ENCODE data around the gene ZNF211.

The ZNF211 gene

DNA sequence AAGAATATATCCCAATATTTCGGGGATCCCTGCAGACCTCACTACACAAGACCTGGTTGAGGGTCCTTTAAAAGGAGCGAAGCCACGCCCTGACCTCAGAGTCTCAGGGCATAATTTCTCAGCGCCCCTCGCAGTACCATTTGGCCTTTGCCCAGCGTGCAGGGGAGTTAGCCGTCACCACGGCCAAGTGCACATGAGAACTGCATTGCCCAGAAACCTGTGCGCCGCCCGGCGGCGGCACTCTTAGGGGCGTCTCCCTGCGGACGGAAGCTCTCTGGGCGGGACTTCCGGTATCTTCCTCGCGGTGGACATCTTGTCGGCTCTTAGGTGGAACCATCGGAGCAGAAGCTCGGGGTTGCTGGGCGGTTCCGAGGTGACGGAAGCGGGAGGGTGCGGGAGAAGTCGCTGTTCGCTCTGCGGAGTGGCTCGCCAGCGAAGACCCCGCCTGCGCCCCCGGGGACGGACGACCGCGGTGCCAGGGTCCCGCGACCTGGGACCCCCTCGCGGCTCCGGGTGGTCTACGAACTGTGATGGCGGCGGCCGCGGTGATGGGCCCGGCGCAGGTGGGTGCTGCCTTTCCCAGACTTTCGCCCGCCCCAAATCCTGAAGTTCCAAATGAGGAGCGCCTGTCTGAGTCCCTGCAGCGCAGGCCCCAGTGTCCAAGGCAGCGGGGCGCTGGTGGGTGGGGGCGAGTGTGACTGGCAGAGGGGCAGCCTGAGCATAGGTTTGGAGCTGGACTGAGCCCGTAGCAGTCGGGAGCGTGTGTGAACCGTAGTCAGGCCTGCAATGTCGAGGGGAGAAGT is 18.8 kb upstream of the ZNF211 start, which contains the start of gene ZNF134:
Gene ZNF134, plus strand, starts transcription at position 302 of the 803 bp plus-strand sequence. CDS start 5,227 bp downstream, outside the sequence.
- H4K20me1 ChIP-seq = peaks cover 0 to 14% (median 0%) of the 10 kb centered on the region in 11 experiments; a peak in 2 of 22 replicates
- TF ChIP-seq Cebpa-rat (IDR thresholded peaks at IDR 0.05) = no peak
- H3K27me3 ChIP-seq = no peaks in the 10 kb centered on the region
- H3K4me2 ChIP-seq = peak within 1 kb of the TSS; percentile 41 to 80 (median 68)
- peak within 1 kb of the TSS; percentile 79 to 99 (median 98) for H3K4me3 ChIP-seq
- H3K27ac ChIP-seq = peak within 1 kb of the TSS; percentile 86 to 96 (median 94)
- H3K9me3 ChIP-seq (replicated peaks in 1 of 11) = peaks cover 68 to 79% (median 74%) of the 10 kb centered on the region in 11 experiments
- peaks cover 0 to 12% (median 9%) of the 10 kb centered on the region in 10 experiments; a peak in 16 of 20 replicates for H3K4me1 ChIP-seq
- H3K36me3 ChIP-seq = peaks cover 44 to 66% (median 53%) of the 10 kb centered on the region in 11 experiments
- H3K9ac ChIP-seq = peak within 1 kb of the TSS; percentile 87 to 97 (median 94)

DNA sequence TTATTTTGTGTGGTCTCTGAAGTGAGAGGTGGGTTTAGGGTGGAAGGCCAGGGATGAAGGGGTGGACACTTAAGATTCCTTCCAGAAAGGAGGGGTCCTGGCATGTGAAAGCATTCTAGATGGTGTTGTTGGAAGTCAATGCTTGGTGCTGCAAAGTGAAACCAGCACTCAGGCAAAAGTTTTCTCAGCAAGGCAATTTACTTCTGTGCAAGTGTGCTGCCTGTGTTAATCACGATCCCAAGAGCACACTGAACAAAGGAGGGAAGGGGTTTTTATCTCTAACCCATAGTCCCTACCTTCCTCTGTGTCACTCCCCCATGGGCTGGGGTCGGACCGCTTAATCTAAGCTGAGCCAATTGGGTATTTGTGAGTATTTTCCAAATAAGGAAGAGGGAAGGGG is 17.6 kb upstream of the ZNF211 start:
- H3K27ac ChIP-seq = no peak overlapping the region
- H3K9ac ChIP-seq = no peak overlapping the region; a peak in 1 of 22 replicates
- 0 out of 22 replicates have a peak, but pooled peaks cover 0 to under 1% (median 0%) of the 10 kb centered on the region in 11 experiments for H3K27me3 ChIP-seq
- no peak for TF ChIP-seq Cebpa-rat (IDR thresholded peaks at IDR 0.05)
- peaks cover 0 to 6% (median 5%) of the 10 kb centered on the region in 10 experiments; a peak in 9 of 20 replicates for H3K4me1 ChIP-seq
- peaks cover 73 to 82% (median 76%) of the 10 kb centered on the region in 11 experiments for H3K9me3 ChIP-seq (replicated peaks in 1 of 11)
- peaks cover 0 to 17% (median 0%) of the 10 kb centered on the region in 11 experiments; a peak in 2 of 22 replicates for H4K20me1 ChIP-seq
- H3K4me2 ChIP-seq = peak overlapping the region; percentile 41 to 80 (median 68)
- peaks cover 56 to 72% (median 60%) of the 10 kb centered on the region in 11 experiments for H3K36me3 ChIP-seq
- H3K4me3 ChIP-seq = peak overlapping the region; percentile 79 to 99 (median 98)

- Histone ChIP-seq H3K27me3 (peaks cover 0 to 7% (median 0%) of the 10 kb centered on the region in 11 experiments; a peak in 1 of 22 replicates), H3K4me1 (no peaks in the 10 kb centered on the region), H3K4me2 (no peak overlapping the region), H3K9ac (no peak overlapping the region), H3K4me3 (peak overlapping the region; percentile 25 to 99 (median 94); a peak in 19 of 20 replicates), H3K27ac (no peak overlapping the region), H4K20me1 (peaks cover 0 to 24% (median 0%) of the 10 kb centered on the region in 11 experiments; a peak in 2 of 22 replicates), H3K36me3 (peaks cover 93 to 100% (median 100%) of the 10 kb centered on the region in 11 experiments), H3K9me3 (replicated peaks in 1 of 11) (peaks cover 100% of the 10 kb centered on the region in 11 experiments)
- TF ChIP-seq Cebpa-rat (IDR thresholded peaks at IDR 0.05) = no peak
Observed at GRCh38 chr19:57620673-57621348, 12.2 kb upstream of the ZNF211 start.

GRCh38 chr19:57623091-57623490 is 9.9 kb upstream of the ZNF211 start:
- Histone ChIP-seq H3K4me3 (peak overlapping the region in 5 of 10 experiments; percentile 79 to 99 (median 92); a peak in 5 of 20 replicates), H4K20me1 (peaks cover 0 to 17% (median 0%) of the 10 kb centered on the region in 11 experiments; a peak in 2 of 22 replicates), H3K27me3 (peaks cover 0 to 7% (median 0%) of the 10 kb centered on the region in 11 experiments; a peak in 1 of 22 replicates), H3K36me3 (peaks cover 71 to 100% (median 92%) of the 10 kb centered on the region in 11 experiments), H3K9me3 (replicated peaks in 1 of 11) (peaks cover 93 to 100% (median 98%) of the 10 kb centered on the region in 11 experiments), H3K4me1 (no peaks in the 10 kb centered on the region), H3K9ac (no peak overlapping the region), H3K27ac (no peak overlapping the region), H3K4me2 (no peak overlapping the region)
- TF ChIP-seq Cebpa-rat (IDR thresholded peaks at IDR 0.05) = no peak

- H3K4me1 ChIP-seq = peaks cover 7 to 17% (median 14%) of the 10 kb centered on the region in 10 experiments
- peak overlapping the region; percentile 72 to 97 (median 93) for H3K4me2 ChIP-seq
- H3K9me3 ChIP-seq (replicated peaks in 1 of 11) = peaks cover 28 to 55% (median 41%) of the 10 kb centered on the region in 11 experiments
- H3K27me3 ChIP-seq = no peaks in the 10 kb centered on the region
- H3K9ac ChIP-seq = peak overlapping the region; percentile 78 to 90 (median 85)
- peak overlapping the region in 6 of 11 experiments; percentile 72 to 85 (median 78); a peak in 9 of 22 replicates for H3K27ac ChIP-seq
- peaks cover 53 to 80% (median 67%) of the 10 kb centered on the region in 11 experiments for H3K36me3 ChIP-seq
- peak overlapping the region; percentile 81 to 98 (median 92) for H3K4me3 ChIP-seq
- no peaks in the 10 kb centered on the region for H4K20me1 ChIP-seq
- no peak for TF ChIP-seq Cebpa-rat (IDR thresholded peaks at IDR 0.05)
Observed at GRCh38 chr19:57633832-57634131, 814 bp downstream of the ZNF211 start.

DNA sequence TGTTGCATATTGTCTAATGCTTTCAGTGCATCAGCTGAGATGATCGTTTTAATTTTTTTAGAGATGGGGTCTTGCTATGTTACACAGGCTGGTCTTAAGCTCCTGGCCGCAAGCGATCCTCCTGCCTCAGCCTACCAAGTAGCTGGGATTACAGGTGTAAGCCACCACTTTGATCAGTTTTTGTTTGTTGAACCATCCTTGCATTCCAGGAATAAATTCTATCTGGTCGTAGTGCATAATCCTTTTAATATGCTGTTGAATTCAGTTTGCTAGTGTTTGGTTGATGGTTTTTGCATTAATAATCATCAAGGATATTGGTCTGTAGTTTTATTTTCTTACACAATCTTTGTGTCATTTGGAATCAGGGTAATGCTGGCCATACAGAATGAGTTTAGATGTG is 4.4 kb downstream of the ZNF211 start:
- Histone ChIP-seq H3K9me3 (replicated peaks in 1 of 11) (peaks cover 64 to 81% (median 71%) of the 10 kb centered on the region in 11 experiments), H3K36me3 (peaks cover 79 to 85% (median 81%) of the 10 kb centered on the region in 11 experiments)

DNA sequence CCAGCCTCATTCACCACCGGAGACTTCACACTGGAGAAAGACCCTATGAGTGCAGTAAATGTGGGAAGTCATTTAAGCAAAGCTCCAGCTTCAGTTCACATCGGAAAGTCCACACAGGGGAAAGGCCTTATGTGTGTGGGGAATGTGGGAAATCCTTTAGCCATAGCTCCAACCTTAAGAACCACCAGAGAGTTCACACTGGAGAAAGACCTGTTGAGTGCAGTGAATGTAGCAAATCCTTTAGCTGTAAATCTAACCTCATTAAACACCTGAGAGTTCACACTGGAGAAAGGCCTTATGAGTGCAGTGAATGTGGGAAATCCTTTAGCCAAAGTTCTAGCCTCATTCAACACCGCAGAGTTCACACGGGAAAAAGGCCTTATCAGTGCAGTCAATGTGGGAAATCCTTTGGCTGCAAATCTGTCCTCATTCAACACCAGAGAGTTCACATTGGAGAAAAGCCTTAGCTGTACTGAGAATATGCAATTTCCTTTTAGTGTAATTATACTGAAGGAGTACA is 8.8 kb downstream of the ZNF211 start:
- TF ChIP-seq Cebpa-rat (IDR thresholded peaks at IDR 0.05) = no peak
- H3K9ac ChIP-seq = no peak overlapping the region
- peaks cover 68 to 76% (median 72%) of the 10 kb centered on the region in 11 experiments for H3K9me3 ChIP-seq (replicated peaks in 1 of 11)
- H3K27ac ChIP-seq = no peak overlapping the region
- peaks cover 68 to 80% (median 73%) of the 10 kb centered on the region in 11 experiments for H3K36me3 ChIP-seq
- H3K4me2 ChIP-seq = no peak overlapping the region
- H3K4me3 ChIP-seq = peak overlapping the region in 5 of 10 experiments; percentile 5 to 39 (median 27); a peak in 7 of 20 replicates
- H4K20me1 ChIP-seq = no peaks in the 10 kb centered on the region
- H3K27me3 ChIP-seq = no peaks in the 10 kb centered on the region
- H3K4me1 ChIP-seq = no peaks in the 10 kb centered on the region

More for the DNA sequence above, 4.4 kb downstream of the ZNF211 start:
- Histone ChIP-seq H3K27ac (no peak overlapping the region), H4K20me1 (no peaks in the 10 kb centered on the region), H3K9ac (no peak overlapping the region), H3K27me3 (no peaks in the 10 kb centered on the region), H3K4me1 (peaks cover 7 to 17% (median 14%) of the 10 kb centered on the region in 10 experiments), H3K4me3 (peak overlapping the region in 5 of 10 experiments; percentile 1 to 30 (median 9); a peak in 5 of 20 replicates), H3K4me2 (no peak overlapping the region)
- no peak for TF ChIP-seq Cebpa-rat (IDR thresholded peaks at IDR 0.05)

DNA sequence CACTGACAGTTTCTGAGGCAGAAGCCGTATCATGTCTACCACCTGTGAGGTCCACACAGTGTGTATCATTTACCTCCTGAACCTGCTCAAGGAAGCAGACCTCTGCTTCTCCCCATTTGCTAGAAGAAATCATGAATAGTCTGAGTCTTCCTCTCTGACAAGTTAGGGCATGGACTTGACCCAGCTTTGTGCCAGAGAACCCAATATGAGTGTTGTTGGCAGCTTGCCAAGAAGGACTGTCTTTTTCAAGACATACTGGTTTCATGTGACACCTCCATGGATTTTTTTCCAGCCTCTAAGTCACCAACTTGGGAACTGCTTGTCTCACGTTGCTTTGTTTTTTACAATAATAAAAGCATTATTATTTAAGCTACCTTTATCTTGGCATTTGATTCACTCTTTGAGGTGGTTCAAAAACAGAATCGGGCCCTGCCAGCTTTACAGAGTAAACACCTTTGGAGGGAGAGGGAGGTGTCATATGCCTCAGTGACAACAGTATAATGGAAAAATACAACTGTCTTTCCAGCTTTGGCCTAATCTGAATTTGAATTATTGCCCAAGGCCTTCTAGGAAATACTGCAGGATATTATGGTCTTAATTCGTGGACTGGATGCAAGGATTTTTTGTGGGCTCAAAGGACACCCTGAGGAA is 9.6 kb downstream of the ZNF211 start:
- no peak for TF ChIP-seq Cebpa-rat (IDR thresholded peaks at IDR 0.05)
- Histone ChIP-seq H3K36me3 (peaks cover 61 to 72% (median 66%) of the 10 kb centered on the region in 11 experiments), H4K20me1 (no peaks in the 10 kb centered on the region), H3K9ac (no peak overlapping the region), H3K4me3 (peak overlapping the region in 4 of 10 experiments; percentile 2 to 39 (median 18); a peak in 3 of 20 replicates), H3K27ac (no peak overlapping the region), H3K4me2 (no peak overlapping the region), H3K4me1 (no peaks in the 10 kb centered on the region), H3K9me3 (replicated peaks in 1 of 11) (peaks cover 61 to 69% (median 65%) of the 10 kb centered on the region in 11 experiments), H3K27me3 (no peaks in the 10 kb centered on the region)
